Medulla oblongata (tissue), 1 donor: ENCODE results near the gene GFY.
A peak's percentile ranks its signal among the peaks of the same experiment; 100 is the strongest.
"Not testable (repeated sequence)": the region's sequence is repeated elsewhere in the genome, so short reads cannot be mapped to it uniquely, and the experiment has no call there.

Experiments
- DNase-seq: peaks from one replicate; pipeline ENCODE4 v3.0.0-alpha.2; 2015; ENCODE audit errors: extremely low spot score

Gene GFY

DNA sequence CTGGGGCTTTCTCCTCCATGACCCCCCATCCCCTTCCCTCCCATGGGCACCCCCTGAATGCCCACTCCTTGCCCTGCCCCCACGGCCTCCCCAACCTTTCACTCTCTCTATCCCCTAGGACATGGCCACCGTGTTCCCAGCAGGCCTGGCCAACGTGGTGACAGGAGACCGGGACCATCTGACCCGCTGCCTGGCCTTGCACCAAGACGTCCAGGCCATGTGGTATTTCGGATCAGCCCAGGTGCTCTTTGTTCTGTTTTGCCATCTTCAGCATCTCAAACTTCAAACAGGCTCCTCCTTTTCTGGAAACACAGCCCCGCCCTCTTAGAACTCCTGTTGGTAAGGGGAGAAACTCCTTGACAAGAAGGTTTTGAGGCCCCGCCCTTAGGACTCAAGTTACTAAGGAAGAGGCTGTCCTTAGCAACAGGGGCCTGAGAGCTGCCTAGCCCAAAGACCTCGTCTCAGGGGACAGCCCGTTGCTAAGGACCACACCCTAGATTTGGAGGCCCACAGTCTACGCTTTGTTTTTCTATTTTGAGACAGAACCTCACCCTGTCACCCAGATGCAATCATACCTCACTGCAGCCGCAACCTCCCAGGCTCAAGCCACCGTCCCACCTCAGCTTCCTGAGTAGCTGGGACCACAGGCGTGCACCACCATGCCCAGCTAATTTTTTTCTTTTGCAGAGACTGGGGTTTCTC is 43.7 kb downstream of the GFY start:
- no peak for DNase-seq

GRCh38 chr19:49469828-49470614 is 44.8 kb downstream of the GFY start:
- DNase-seq = no peak

DNA sequence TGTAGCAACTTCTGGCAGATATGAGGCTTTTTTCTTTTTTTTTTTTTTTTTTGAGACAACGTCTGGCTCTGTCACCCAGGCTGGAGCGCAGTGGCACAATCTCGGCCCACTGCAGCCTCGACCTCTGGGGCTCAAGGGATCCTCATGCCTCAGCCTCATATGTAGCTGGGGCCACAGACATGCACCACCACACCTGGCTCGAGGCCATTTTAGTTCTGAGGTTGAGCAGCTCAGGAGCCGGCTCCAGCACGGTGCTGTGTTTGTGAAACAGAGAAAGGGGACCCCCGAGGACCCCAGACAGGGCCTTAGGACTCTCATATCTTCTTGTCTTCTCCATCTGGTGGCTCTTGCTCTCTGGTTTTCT is 45.4 kb downstream of the GFY start:
- no peak for DNase-seq

- DNase-seq = no peak
Observed at GRCh38 chr19:49472936-49473335, 47.7 kb downstream of the GFY start.

DNA sequence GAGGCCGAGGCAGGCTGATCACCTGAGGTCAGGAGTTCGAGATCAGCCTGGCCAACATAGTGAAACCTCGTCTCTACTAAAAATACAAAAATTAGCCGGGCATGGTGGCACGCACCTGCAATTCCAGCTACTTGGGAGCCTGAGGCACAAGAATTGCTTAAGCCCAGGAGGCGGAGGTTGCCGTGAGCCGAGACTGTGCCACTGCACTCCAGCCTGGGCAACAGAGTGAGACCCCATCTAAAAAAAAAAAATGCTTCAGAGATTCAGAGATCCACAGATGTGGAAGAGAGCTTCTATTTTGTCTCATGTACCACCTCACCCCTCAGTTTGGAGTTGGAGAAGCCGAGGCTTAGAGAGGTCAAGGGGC is 48.3 kb downstream of the GFY start:
- DNase-seq = not testable (repeated sequence)

DNA sequence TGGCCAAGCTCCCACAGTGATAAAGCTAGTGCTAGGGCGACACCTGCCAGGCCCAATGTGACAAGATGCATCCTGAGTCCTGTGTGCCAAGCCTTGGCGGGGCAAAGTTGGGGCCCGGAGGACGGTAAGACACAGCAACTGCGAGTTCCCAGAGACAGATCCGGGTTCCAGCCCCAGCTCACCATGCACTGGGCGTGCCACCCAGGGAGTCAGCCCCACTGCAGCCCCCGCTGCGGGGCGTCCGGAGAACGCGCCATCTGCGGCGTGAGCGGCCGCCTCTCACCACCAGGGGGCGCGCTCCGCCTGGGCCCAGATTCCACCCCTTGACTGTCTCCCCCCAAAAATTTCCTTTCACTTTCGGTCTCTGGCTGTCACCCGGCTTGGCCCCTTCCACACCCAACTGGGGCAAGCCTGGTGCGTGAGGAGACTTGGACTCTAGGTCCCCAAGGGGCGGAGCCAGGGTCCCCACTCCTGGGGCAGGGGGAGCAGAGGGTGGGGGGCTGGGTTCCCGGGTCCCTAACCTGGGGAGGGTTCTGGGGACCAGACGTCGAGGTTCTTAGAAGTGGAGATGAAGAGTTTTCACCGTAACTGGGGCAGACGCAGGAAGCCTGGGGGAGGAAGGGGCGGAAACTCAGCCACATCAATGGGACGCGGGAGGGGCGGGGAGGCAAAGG is 48.8 kb downstream of the GFY start, which contains the start of gene FLT3LG:
TSS of gene FLT3LG (plus strand) at position 348 of the 674 bp plus-strand sequence. CDS start 425 bp downstream, outside the sequence.
- DNase-seq = peak; percentile 87

DNA sequence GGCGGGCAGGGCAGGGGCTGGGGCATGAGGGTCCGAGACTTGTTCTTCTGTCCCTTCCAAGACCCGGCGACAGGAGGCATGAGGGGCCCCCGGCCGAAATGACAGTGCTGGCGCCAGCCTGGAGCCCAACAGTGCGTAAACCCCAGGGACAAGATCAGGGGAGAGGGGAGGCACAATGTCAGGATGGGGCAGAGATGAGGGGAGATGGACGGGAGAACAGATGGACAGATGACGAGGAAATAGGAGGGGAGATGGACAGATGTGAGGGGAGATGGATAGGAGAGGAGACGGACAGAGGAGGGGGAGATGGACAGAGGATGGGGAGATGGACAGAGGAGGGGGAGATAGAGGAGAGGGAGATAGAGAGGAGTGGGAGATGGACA is 49.3 kb downstream of the GFY start:
- no peak for DNase-seq

- no peak for DNase-seq
Observed at GRCh38 chr19:49475191-49475917, 50.2 kb downstream of the GFY start.

DNA sequence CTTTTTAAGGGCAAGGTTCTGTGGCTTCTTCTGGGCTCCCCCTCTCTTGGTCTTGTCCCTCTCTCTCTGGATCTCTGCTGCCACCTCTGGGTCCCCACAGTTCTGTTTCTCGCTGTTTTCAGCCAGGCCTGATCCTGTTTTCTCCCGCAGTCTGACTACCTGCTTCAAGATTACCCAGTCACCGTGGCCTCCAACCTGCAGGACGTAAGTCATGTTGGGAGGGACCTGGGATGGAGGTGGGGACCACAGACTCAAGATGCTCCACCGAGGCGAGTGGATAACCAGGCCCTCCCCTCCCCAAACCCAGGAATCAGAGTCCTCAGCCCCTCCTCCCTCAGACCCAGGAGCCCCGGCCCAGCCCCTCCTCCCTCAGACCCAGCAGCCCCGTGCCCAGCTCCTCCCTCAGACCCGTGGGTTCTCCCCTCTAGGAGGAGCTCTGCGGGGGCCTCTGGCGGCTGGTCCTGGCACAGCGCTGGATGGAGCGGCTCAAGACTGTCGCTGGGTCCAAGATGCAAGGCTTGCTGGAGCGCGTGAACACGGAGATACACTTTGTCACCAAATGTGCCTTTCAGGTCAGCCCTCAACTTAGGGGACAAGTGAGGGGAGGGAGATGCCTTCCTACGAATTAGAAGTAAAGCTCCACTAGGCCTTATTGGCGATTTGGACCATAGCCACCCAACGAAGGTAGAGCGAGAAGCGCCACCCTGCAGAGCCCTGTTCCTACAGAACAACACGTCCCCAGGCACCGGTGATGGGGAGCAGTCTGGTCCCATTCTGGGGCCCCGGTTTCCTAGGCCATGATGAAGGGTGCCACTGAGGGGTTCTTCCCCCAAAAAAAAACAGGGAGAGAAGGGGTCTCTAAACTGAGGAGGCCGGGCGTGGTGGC is 51.0 kb downstream of the GFY start:
- DNase-seq = peak; percentile 25
